PC-9 (cell line): Measurements from ENCODE around the gene RPL37A. TPM values are rescaled to one million over a fixed set of nuclear protein-coding genes. Genes with fewer than 3 reads are reported as not detected.

Experiments used
- BruUV-seq: library from RNA; stranded (reverse); fragments of 400-500 nt; replicated peaks from 2 replicates; lab custom pipeline; 2021; lab: Mats Ljungman, UMichigan
- CTCF ChIA-PET: fragments of 300-600 bp; sonication (Branson Sonifier 250); formaldehyde crosslinking; loops from one replicate; lab custom pipeline; 2022; ENCODE audit warnings: antibody characterized with exemption; lab: Charles Lee
- POLR2A ChIA-PET: fragments of 300-600 bp; sonication (Branson Sonifier 250); formaldehyde crosslinking; loops from one replicate; lab custom pipeline; 2022; ENCODE audit warnings: antibody characterized with exemption; ENCODE audit not compliant: unreplicated experiment; lab: Charles Lee
- DNase-seq, 2 experiments: peaks; one replicate each; pipeline versions ENCODE4 v3.0.0 to v3.0.0-alpha.2; 2015 to 2022; ENCODE audit warnings: mixed read lengths in 1 of 2
- H2AFZ ChIP-seq: fragments of 200-600 bp; sonication (generic); 2 replicates; pipeline ENCODE4 v1.8.1; 2017; ENCODE audit warnings: antibody characterized with exemption
- H3F3A ChIP-seq: fragments of 200-600 bp; sonication (generic); 2 replicates; pipeline ENCODE4 v1.8.1; 2017; ENCODE audit warnings: antibody characterized with exemption, mild to moderate bottlenecking, low read depth; ENCODE audit not compliant: insufficient read depth
- H3K27ac ChIP-seq: fragments of 200-600 bp; sonication (generic); 2 replicates; pipeline ENCODE4 v1.6.1; 2016; ENCODE audit warnings: mixed run types
- H3K27me3 ChIP-seq: fragments of 200-600 bp; sonication (generic); 2 replicates; pipeline ENCODE4 v1.6.1; 2016; ENCODE audit warnings: low read depth, mixed run types; ENCODE audit not compliant: insufficient read depth
- H3K36me3 ChIP-seq: fragments of 200-600 bp; sonication (generic); 2 replicates; pipeline ENCODE4 v1.6.1; 2016; ENCODE audit warnings: low read depth, mixed run types
- H3K4me1 ChIP-seq: fragments of 200-600 bp; sonication (generic); replicated peaks from 2 replicates; pipeline ENCODE4 v1.6.1; 2016; ENCODE audit warnings: mixed run types; ENCODE audit not compliant: insufficient read depth
- H3K4me2 ChIP-seq: fragments of 200-600 bp; sonication (generic); 2 replicates; pipeline ENCODE4 v1.6.1; 2017; ENCODE audit warnings: mixed run types
- H3K4me3 ChIP-seq: fragments of 200-600 bp; sonication (generic); 2 replicates; pipeline ENCODE4 v1.6.1; 2016; ENCODE audit warnings: mixed run types
- H3K79me2 ChIP-seq: fragments of 200-600 bp; sonication (generic); 2 replicates; pipeline ENCODE4 v1.6.1; 2017; ENCODE audit warnings: low read depth, mixed run types
- H3K9me2 ChIP-seq: fragments of 200-600 bp; sonication (generic); 2 replicates; pipeline ENCODE4 v1.8.1; 2017; ENCODE audit warnings: mild to moderate bottlenecking; ENCODE audit not compliant: insufficient read depth
- H3K9me3 ChIP-seq: fragments of 200-600 bp; sonication (generic); 2 replicates; pipeline ENCODE4 v1.8.1; 2016; ENCODE audit warnings: low read depth; ENCODE audit not compliant: insufficient read depth
- H4K20me1 ChIP-seq: fragments of 200-600 bp; sonication (generic); 2 replicates; pipeline ENCODE4 v1.8.1; 2017; ENCODE audit not compliant: insufficient read depth
- EZH2 ChIP-seq: fragments of 200-600 bp; sonication (generic); IDR thresholded peaks from 2 replicates; pipeline ENCODE4 v1.8.0; 2017; ENCODE audit warnings: antibody characterized with exemption, low read depth
- intact Hi-C: fragments of 100-400 bp; cut with micrococcal nuclease; formaldehyde crosslinking; loops from one replicate; pipeline ENCODE4 v1.10.0; 2022; ENCODE audit not compliant: unreplicated experiment
- total RNA-seq: library from RNA; stranded (reverse); gene quantifications from 2 replicates; pipeline ENCODE4 v1.2.3, GENCODE V29; 2021
- TF ChIP-seq, protein P1 (sequence below): fragments of 200-600 bp; sonication (generic); conservative IDR thresholded peaks from 2 replicates; pipeline ENCODE4 v1.6.1; 2017; ENCODE audit warnings: mixed run types, antibody characterized with exemption, mild to moderate bottlenecking, moderate library complexity

Gene RPL37A
- total RNA-seq, 1 experiment from 2014 or later = 2,248 TPM

- H3K4me3 ChIP-seq = no peak overlapping the region
- no peaks in the 10 kb centered on the region for H3K9me2 ChIP-seq
- BruUV-seq = no TSS peak
- H3F3A ChIP-seq = peaks cover 91% of the 10 kb centered on the region
- no peaks in the 10 kb centered on the region for H3K9me3 ChIP-seq
- no peak overlapping the region for H2AFZ ChIP-seq
- no peak overlapping the region for H3K27ac ChIP-seq
- no peaks in the 10 kb centered on the region for H3K27me3 ChIP-seq
- ChIA-PET CTCF (no interaction called here), POLR2A (interaction anchor here (0.7 kb wide), 1 partner anchor 287 kb away, joined by 9 read pairs; no protein-coding TSS in a partner anchor)
- H3K36me3 ChIP-seq = peaks cover 56% of the 10 kb centered on the region
- peaks cover 43% of the 10 kb centered on the region for H3K79me2 ChIP-seq
- DNase-seq = no peak
- peaks cover 53% of the 10 kb centered on the region for H4K20me1 ChIP-seq
- intact Hi-C loops = no loop called here
- H3K4me1 ChIP-seq = peaks cover 23% of the 10 kb centered on the region
- no peak for TF ChIP-seq EZH2
- TF ChIP-seq, protein P1, sequence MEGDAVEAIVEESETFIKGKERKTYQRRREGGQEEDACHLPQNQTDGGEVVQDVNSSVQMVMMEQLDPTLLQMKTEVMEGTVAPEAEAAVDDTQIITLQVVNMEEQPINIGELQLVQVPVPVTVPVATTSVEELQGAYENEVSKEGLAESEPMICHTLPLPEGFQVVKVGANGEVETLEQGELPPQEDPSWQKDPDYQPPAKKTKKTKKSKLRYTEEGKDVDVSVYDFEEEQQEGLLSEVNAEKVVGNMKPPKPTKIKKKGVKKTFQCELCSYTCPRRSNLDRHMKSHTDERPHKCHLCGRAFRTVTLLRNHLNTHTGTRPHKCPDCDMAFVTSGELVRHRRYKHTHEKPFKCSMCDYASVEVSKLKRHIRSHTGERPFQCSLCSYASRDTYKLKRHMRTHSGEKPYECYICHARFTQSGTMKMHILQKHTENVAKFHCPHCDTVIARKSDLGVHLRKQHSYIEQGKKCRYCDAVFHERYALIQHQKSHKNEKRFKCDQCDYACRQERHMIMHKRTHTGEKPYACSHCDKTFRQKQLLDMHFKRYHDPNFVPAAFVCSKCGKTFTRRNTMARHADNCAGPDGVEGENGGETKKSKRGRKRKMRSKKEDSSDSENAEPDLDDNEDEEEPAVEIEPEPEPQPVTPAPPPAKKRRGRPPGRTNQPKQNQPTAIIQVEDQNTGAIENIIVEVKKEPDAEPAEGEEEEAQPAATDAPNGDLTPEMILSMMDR = no peak
- no peak overlapping the region for H3K4me2 ChIP-seq
Measured at GRCh38 chr2:216503697-216504375, 5.2 kb downstream of the RPL37A start.

DNA sequence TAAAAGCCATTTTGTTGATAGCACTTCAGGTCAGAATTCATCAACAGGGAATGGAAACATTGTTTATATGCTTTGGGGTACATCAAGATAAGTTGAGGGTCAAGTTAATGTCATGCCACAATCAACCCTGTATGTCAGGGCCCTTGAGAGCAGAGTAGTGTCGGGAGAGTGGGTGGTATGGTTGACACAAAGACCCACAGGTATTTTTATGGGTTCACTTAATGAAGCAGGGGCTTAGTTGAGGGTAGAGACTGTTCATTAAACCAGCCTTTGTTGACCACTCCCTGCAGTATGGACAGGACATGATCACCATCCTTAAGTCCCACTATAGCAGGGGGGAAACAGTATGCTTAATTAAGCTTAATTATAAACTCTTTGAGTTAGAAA lies 5.7 kb downstream of the RPL37A start:
- no peak for TF ChIP-seq EZH2
- TF ChIP-seq, protein P1 = no peak
- Histone ChIP-seq H3K36me3 (peaks cover 53% of the 10 kb centered on the region), H3K27ac (no peak overlapping the region), H3K4me1 (peaks cover 23% of the 10 kb centered on the region), H4K20me1 (peaks cover 53% of the 10 kb centered on the region), H3K4me3 (no peak overlapping the region), H3K27me3 (no peaks in the 10 kb centered on the region), H3F3A (peaks cover 86% of the 10 kb centered on the region), H3K9me2 (no peaks in the 10 kb centered on the region), H2AFZ (no peak overlapping the region), H3K79me2 (peaks cover 38% of the 10 kb centered on the region), H3K4me2 (no peak overlapping the region), H3K9me3 (no peaks in the 10 kb centered on the region)
- no peak for DNase-seq
- ChIA-PET CTCF (no interaction called here), POLR2A (interaction anchor here (0.7 kb wide), 1 partner anchor 287 kb away, joined by 9 read pairs; no protein-coding TSS in a partner anchor)
- intact Hi-C loops = no loop called here
- no TSS peak for BruUV-seq

DNA sequence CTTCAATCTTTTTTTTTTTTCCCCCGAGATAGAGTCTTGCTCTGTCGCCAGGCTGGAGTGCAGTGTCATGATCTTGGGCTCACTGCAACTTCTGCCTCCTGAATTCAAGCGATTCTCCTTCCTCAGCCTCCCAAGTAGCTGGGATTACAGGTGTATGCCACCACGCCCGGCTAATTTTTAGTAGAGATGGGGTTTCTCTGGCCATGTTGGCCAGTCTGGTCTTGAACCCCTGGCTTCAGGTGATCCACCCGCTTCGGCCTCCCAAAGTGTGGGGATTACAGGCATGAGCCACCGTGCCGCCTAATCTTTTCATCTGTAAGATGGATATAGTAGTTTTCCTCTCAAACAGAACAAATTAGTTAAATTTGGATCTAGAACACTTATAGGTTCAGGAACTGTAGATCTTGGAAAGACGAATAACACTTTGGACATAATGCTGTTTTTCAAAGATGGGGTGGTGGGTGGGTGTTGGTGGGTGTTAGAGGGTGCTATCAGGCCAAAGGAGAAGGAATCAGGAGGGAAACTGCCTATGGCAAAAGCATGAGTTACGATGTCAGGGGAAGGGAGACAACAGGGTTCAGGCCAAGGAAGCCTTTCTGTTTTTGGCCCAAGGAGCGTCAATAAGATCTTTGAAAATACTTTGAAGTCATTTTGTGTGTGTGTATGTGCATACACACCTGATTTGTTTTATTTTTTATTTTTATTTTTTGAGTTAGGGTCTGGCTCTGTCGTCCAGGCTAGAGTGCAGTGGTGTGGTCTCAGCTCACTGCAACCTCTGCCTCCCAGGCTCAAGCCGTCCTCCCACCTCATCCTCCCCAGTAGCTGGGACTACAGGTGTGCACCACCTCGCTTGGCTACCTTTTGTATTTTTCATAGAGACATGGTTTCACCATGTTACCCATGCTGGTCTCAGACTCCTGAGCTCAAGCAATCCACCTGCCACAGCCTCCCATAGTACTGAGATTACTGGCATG lies 6.8 kb downstream of the RPL37A start:
- ChIA-PET CTCF (interaction anchor here (1.2 kb wide), 1 partner anchor 161 kb away, joined by 4 read pairs; no protein-coding TSS in a partner anchor), POLR2A (interaction anchor here (0.6 kb wide), 1 partner anchor 68 kb away, joined by 4 read pairs; no protein-coding TSS in a partner anchor)
- peaks cover 42% of the 10 kb centered on the region for H3K36me3 ChIP-seq
- peaks cover 27% of the 10 kb centered on the region for H3K79me2 ChIP-seq
- H3K4me3 ChIP-seq = no peak overlapping the region
- no peak for DNase-seq
- intact Hi-C loops = no loop called here
- no peak overlapping the region for H2AFZ ChIP-seq
- H3F3A ChIP-seq = peaks cover 82% of the 10 kb centered on the region
- peaks cover 49% of the 10 kb centered on the region for H4K20me1 ChIP-seq
- no peaks in the 10 kb centered on the region for H3K9me3 ChIP-seq
- H3K4me2 ChIP-seq = no peak overlapping the region
- H3K27me3 ChIP-seq = no peaks in the 10 kb centered on the region
- H3K9me2 ChIP-seq = no peaks in the 10 kb centered on the region
- no TSS peak for BruUV-seq
- no peak for TF ChIP-seq EZH2
- TF ChIP-seq, protein P1 = no peak
- no peak overlapping the region for H3K27ac ChIP-seq
- H3K4me1 ChIP-seq = peaks cover 15% of the 10 kb centered on the region
